Left kidney (tissue), 2 donors: ENCODE data around the gene HAVCR1. TPM values are rescaled to one million over a fixed set of nuclear protein-coding genes. Genes with fewer than 3 reads are reported as not detected.
"Not testable (repeated sequence)": the region's sequence is repeated elsewhere in the genome, so short reads cannot be mapped to it uniquely, and the experiment has no call there.

Experiments
- DNase-seq: peaks from one replicate; pipeline ENCODE4 v3.0.0-alpha.2; 2013
- polyA plus RNA-seq: library from polyadenylated mRNA; unstranded; fragments of 120-200 nt; gene quantifications from one replicate; pipeline ENCODE4 v1.2.1, GENCODE V29; 2013; ENCODE audit not compliant: insufficient read length

The HAVCR1 gene
- polyA plus RNA-seq, 1 donor, result 4.6 TPM

- no peak for DNase-seq
Observed at GRCh38 chr5:157050050-157050449, 8.9 kb downstream of the HAVCR1 start.

- DNase-seq, result no peak
Observed at GRCh38 chr5:157049605-157050004, 9.3 kb downstream of the HAVCR1 start.

GRCh38 chr5:157047898-157048297, 11.0 kb downstream of the HAVCR1 start:
- no peak for DNase-seq

- not testable (repeated sequence) for DNase-seq
Observed at GRCh38 chr5:157047016-157047415, 11.9 kb downstream of the HAVCR1 start.

- no peak for DNase-seq
Observed at GRCh38 chr5:157046041-157046440, 12.9 kb downstream of the HAVCR1 start.

- no peak for DNase-seq
Observed at GRCh38 chr5:157045601-157046000, 13.3 kb downstream of the HAVCR1 start.

- no peak for DNase-seq
Observed at GRCh38 chr5:157038568-157039187, 20.2 kb downstream of the HAVCR1 start.

GRCh38 chr5:157034106-157035072, 24.5 kb downstream of the HAVCR1 start:
- DNase-seq, result not testable (repeated sequence)

GRCh38 chr5:157033071-157033583, 25.8 kb downstream of the HAVCR1 start:
- DNase-seq, result no peak

- DNase-seq, result no peak
Observed at GRCh38 chr5:157030692-157031091, 28.2 kb downstream of the HAVCR1 start.

GRCh38 chr5:157029457-157029856, 29.5 kb downstream of the HAVCR1 start:
- no peak for DNase-seq

- DNase-seq, result not testable (repeated sequence)
Observed at GRCh38 chr5:157027663-157028062, 31.3 kb downstream of the HAVCR1 start.

- DNase-seq, result peak; percentile 32
Observed at GRCh38 chr5:157026789-157027424, 32.0 kb downstream of the HAVCR1 start.

GRCh38 chr5:157025093-157025698, 33.7 kb downstream of the HAVCR1 start:
- no peak for DNase-seq

- DNase-seq, result no peak
Observed at GRCh38 chr5:157024208-157024959, 34.5 kb downstream of the HAVCR1 start.

- no peak for DNase-seq
Observed at GRCh38 chr5:157022024-157022423, 36.9 kb downstream of the HAVCR1 start.

GRCh38 chr5:157020511-157021222, 38.2 kb downstream of the HAVCR1 start:
- no peak for DNase-seq

- no peak for DNase-seq
Observed at GRCh38 chr5:157020002-157020401, 38.9 kb downstream of the HAVCR1 start.

GRCh38 chr5:157014143-157014542, 44.8 kb downstream of the HAVCR1 start:
- DNase-seq, result not testable (repeated sequence)

- no peak for DNase-seq
Observed at GRCh38 chr5:157006262-157006661, 52.7 kb downstream of the HAVCR1 start.
